WTC11 (cell line): ENCODE results near the gene MACC1. TPM values are rescaled to one million over a fixed set of nuclear protein-coding genes. Genes with fewer than 3 reads are reported as not detected.
"Not testable (repeated sequence)": the region's sequence is repeated elsewhere in the genome, so short reads cannot be mapped to it uniquely, and the experiment has no call there.

ENCODE experiments used
- ATAC-seq: fragments of 200-7000 bp; cut with Tn5 transposase; 2 replicates; pipeline ENCODE4 v1.10.0; 2021; ENCODE audit warnings: mild to moderate bottlenecking, moderate library complexity
- CTCF ChIA-PET: fragments of 300-600 bp; sonication (Branson Sonifier 250); formaldehyde crosslinking; loops from one replicate; lab custom pipeline; 2021; ENCODE audit warnings: antibody characterized with exemption; lab: Charles Lee
- POLR2A ChIA-PET: fragments of 350-600 bp; sonication (Branson Sonifier 250); formaldehyde crosslinking; loops from one replicate; lab custom pipeline; 2021; ENCODE audit warnings: antibody characterized with exemption; lab: Charles Lee
- DNase-seq: peaks from one replicate; pipeline ENCODE4 v3.0.0; 2021; ENCODE audit warnings: low spot score
- H3K27ac Mint-ChIP-seq: 2 replicates; pipeline ENCODE4 v1.8.0; 2021; ENCODE audit warnings: mixed read lengths
- H3K27me3 Mint-ChIP-seq: 2 replicates; pipeline ENCODE4 v1.8.0; 2021; ENCODE audit warnings: low read depth, mild to moderate bottlenecking, moderate library complexity, mixed read lengths
- H3K36me3 Mint-ChIP-seq: 2 replicates; pipeline ENCODE4 v1.8.0; 2021; ENCODE audit warnings: mixed read lengths
- H3K4me1 Mint-ChIP-seq: 2 replicates; pipeline ENCODE4 v1.8.0; 2022; ENCODE audit warnings: mixed read lengths
- H3K4me3 Mint-ChIP-seq: 2 replicates; pipeline ENCODE4 v1.8.0; 2021; ENCODE audit warnings: mild to moderate bottlenecking, moderate library complexity, mixed read lengths
- H3K9me3 Mint-ChIP-seq: 2 replicates; pipeline ENCODE4 v1.8.0; 2021; ENCODE audit warnings: mixed read lengths
- CBFB ChIP-seq: sonication (generic); formaldehyde crosslinking; IDR thresholded peaks from 2 replicates; pipeline ENCODE4 v1.8.1; 2022; ENCODE audit warnings: mild to moderate bottlenecking, low read depth, missing genetic modification reagents
- CREM ChIP-seq: sonication (generic); formaldehyde crosslinking; IDR thresholded peaks from 2 replicates; pipeline ENCODE4 v1.8.1; 2022; ENCODE audit warnings: mild to moderate bottlenecking, missing genetic modification reagents, moderate library complexity
- ESRRA ChIP-seq: sonication (generic); formaldehyde crosslinking; IDR thresholded peaks from 2 replicates; pipeline ENCODE4 v1.8.1; 2022; ENCODE audit warnings: mild to moderate bottlenecking, missing genetic modification reagents, borderline replicate concordance
- GABPB1 ChIP-seq: sonication (generic); formaldehyde crosslinking; IDR thresholded peaks from 2 replicates; pipeline ENCODE4 v1.8.1; 2023; ENCODE audit warnings: mild to moderate bottlenecking, missing genetic modification reagents
- GRHL2 ChIP-seq: fragments of 250-450 bp; sonication (Bioruptor Pico); IDR thresholded peaks from 2 replicates; pipeline ENCODE4 v1.8.0; 2022; ENCODE audit warnings: mild to moderate bottlenecking, moderate library complexity; ENCODE audit not compliant: insufficient replicate concordance, severe bottlenecking
- HMGA2 ChIP-seq: fragments of 250-450 bp; sonication (Bioruptor Pico); IDR thresholded peaks from 2 replicates; pipeline ENCODE4 v1.4.0; 2021; ENCODE audit warnings: mild to moderate bottlenecking, moderate library complexity
- MYBL2 ChIP-seq: sonication (generic); formaldehyde crosslinking; IDR thresholded peaks from 2 replicates; pipeline ENCODE4 v1.8.1; 2023; ENCODE audit warnings: mild to moderate bottlenecking, moderate library complexity, missing genetic modification reagents
- OVOL2 ChIP-seq: fragments of 250-450 bp; sonication (Bioruptor Pico); IDR thresholded peaks from 2 replicates; pipeline ENCODE4 v1.9.0; 2021; ENCODE audit warnings: mild to moderate bottlenecking, borderline replicate concordance
- SP1 ChIP-seq: sonication (generic); formaldehyde crosslinking; conservative IDR thresholded peaks from 2 replicates; pipeline ENCODE4 v1.8.1; 2022; ENCODE audit warnings: missing genetic modification reagents
- ZNF121 ChIP-seq: sonication (generic); formaldehyde crosslinking; IDR thresholded peaks from 2 replicates; pipeline ENCODE4 v1.8.0; 2023; ENCODE audit warnings: missing genetic modification reagents
- ZNF396 ChIP-seq: fragments of 250-450 bp; sonication (Bioruptor Pico); IDR thresholded peaks from 2 replicates; pipeline ENCODE4 v1.8.0; 2021; ENCODE audit warnings: mild to moderate bottlenecking, moderate library complexity, borderline replicate concordance
- ZNF671 ChIP-seq: fragments of 250-450 bp; sonication (Bioruptor Pico); IDR thresholded peaks from 2 replicates; pipeline ENCODE4 v1.8.0; 2021; ENCODE audit warnings: mild to moderate bottlenecking
- total RNA-seq: library from RNA; stranded (reverse); gene quantifications from 3 replicates; pipeline ENCODE4 v1.2.3, GENCODE V29; 2021
- TF ChIP-seq, protein P1 (sequence below): sonication (generic); formaldehyde crosslinking; IDR thresholded peaks from 2 replicates; pipeline ENCODE4 v1.8.0; 2023; ENCODE audit warnings: missing genetic modification reagents
- TF ChIP-seq, protein P2 (sequence below): sonication (generic); formaldehyde crosslinking; IDR thresholded peaks from 2 replicates; pipeline ENCODE4 v1.8.0; 2022; ENCODE audit warnings: mild to moderate bottlenecking, missing genetic modification reagents
- TF ChIP-seq, protein P3 (sequence below): sonication (generic); formaldehyde crosslinking; IDR thresholded peaks from 2 replicates; pipeline ENCODE4 v1.8.0; 2023; ENCODE audit warnings: mild to moderate bottlenecking, missing genetic modification reagents
- TF ChIP-seq, protein P4 (sequence below): fragments of 250-450 bp; sonication (Bioruptor Pico); IDR thresholded peaks from 2 replicates; pipeline ENCODE4 v1.9.0; 2021; ENCODE audit warnings: mild to moderate bottlenecking

MACC1 gene
- total RNA-seq, 1 experiment from 2014 or later, result 14.6 TPM

DNA sequence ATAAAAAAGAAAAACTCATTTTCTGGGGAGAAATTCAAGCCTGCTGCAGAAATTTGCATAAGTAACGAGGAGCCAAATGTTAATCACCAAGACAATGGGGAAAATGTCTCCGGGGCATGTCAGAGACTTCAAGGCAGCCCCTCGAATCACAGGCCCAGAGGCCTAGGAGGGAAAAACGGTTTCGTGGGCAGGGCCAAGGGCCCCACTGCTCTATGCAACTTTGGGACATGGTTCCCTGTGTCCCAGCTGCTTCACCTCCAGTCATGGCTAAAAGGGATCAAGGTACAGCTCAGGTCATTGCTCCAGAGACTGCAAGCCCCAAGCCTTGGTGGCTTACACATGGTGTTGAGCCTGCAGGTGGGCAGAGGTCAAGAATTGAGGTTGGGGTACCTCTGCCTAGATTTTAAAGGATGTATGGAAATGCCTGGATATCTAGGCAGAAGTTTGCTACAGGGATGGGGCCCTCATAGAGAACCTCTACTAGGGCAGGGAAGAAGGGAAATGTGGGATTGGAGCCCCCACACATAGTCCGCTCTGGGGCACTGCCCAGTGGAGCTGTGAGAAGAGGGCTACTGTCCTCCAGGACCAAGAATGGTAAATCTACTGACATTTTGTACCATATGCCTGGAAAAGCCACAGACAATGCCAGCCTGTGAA, 8.4 kb downstream of the MACC1 start:
- ChIA-PET CTCF (no interaction called here), POLR2A (no interaction called here)
- Mint-ChIP-seq H3K9me3 (peaks cover 51% of the 10 kb centered on the region), H3K4me3 (no peak overlapping the region), H3K36me3 (peaks cover 41% of the 10 kb centered on the region), H3K4me1 (no peaks in the 10 kb centered on the region), H3K27ac (no peak overlapping the region), H3K27me3 (no peaks in the 10 kb centered on the region; the same call in 1 of the 2 replicates)
- TF ChIP-seq ESRRA (CRISPR knock-in tag) (no peak), SP1 (CRISPR knock-in tag) (no peak), ZNF121 (CRISPR knock-in tag) (no peak)
- DNase-seq (no peak), ATAC-seq (no peak)

DNA sequence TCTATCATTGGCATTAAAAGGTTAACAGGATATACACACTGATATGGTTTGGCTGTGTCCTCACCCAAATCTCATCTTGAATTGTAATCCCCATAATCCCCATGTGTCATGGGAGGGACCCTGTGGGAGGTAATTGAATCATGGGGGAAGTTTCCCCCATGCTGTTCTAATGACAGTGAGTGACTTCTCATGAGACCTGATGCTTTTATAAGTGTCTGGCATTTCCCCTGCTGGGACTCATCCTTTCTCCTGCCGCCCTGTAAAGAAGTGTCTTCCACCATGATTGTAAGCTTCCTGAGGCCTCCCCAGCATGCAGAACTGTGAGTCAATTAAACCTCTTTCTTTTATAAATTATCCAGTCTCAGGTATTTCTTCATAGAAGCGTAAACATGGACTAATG, 9.4 kb downstream of the MACC1 start:
- POLR2A ChIA-PET, ATAC-seq, H3K4me1 Mint-ChIP-seq, H3K27ac Mint-ChIP-seq, H3K27me3 Mint-ChIP-seq, CTCF ChIA-PET, DNase-seq, H3K4me3 Mint-ChIP-seq: not testable (repeated sequence)
- Mint-ChIP-seq H3K36me3 (peaks cover 33% of the 10 kb centered on the region), H3K9me3 (peaks cover 43% of the 10 kb centered on the region)

GRCh38 chr7:20206104-20206896, 10.9 kb downstream of the MACC1 start:
- CTCF ChIA-PET, result no interaction called here

DNA sequence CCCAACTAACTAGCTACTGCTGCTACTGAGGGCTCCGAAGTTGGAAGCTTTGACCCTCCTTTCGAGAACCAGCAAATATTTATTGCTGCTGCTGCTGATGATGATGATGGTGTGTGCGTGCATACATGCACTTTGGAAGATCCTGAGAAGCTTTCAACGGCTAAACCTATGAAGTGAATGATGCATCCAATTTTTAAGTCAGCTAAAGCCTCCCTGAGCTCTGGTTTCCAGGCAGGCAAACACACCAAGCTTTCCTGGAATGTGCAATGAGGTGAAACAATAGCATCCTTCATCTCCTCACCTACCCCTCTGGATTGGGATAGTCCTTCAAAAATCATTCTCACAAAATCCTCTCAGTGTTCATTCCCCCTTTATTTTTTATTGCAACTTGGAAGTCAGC, 13.9 kb downstream of the MACC1 start:
- Mint-ChIP-seq H3K4me1 (peaks cover 19% of the 10 kb centered on the region), H3K9me3 (peaks cover 16% of the 10 kb centered on the region), H3K27ac (no peak overlapping the region), H3K36me3 (peaks cover 6% of the 10 kb centered on the region), H3K27me3 (no peaks in the 10 kb centered on the region), H3K4me3 (no peak overlapping the region)
- no peak for DNase-seq
- POLR2A ChIA-PET, result interaction anchor here (1.0 kb wide), 1 partner anchor 14 kb away, joined by 3 read pairs; the partner anchor contains the start of gene MACC1
- TF ChIP-seq OVOL2 (CRISPR knock-in tag) (no peak), CBFB (no peak), GRHL2 (CRISPR knock-in tag) (no peak), ZNF671 (CRISPR knock-in tag) (no peak), ZNF396 (no peak)
- TF ChIP-seq, protein P1, sequence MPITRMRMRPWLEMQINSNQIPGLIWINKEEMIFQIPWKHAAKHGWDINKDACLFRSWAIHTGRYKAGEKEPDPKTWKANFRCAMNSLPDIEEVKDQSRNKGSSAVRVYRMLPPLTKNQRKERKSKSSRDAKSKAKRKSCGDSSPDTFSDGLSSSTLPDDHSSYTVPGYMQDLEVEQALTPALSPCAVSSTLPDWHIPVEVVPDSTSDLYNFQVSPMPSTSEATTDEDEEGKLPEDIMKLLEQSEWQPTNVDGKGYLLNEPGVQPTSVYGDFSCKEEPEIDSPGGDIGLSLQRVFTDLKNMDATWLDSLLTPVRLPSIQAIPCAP, result no peak
- TF ChIP-seq, protein P2, sequence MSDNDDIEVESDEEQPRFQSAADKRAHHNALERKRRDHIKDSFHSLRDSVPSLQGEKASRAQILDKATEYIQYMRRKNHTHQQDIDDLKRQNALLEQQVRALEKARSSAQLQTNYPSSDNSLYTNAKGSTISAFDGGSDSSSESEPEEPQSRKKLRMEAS, result no peak
- CTCF ChIA-PET, result interaction anchor here (0.9 to 1.4 kb wide), 3 partner anchors 14 to 108 kb away, joined by 3 to 5 read pairs (median 4); partner anchors contain the start of gene MACC1
- no peak for ATAC-seq

More at GRCh38 chr7:20206104-20206896, 10.9 kb downstream of the MACC1 start:
- ATAC-seq (no peak), DNase-seq (no peak)
- POLR2A ChIA-PET, result interaction anchor here (0.9 kb wide), 1 partner anchor 449 kb away, joined by 5 read pairs; no protein-coding TSS in a partner anchor
- Mint-ChIP-seq H3K4me3 (no peak overlapping the region), H3K27me3 (no peaks in the 10 kb centered on the region; the same call in 1 of the 2 replicates), H3K4me1 (peaks cover 7% of the 10 kb centered on the region), H3K36me3 (peaks cover 29% of the 10 kb centered on the region), H3K9me3 (peaks cover 43% of the 10 kb centered on the region), H3K27ac (no peak overlapping the region)
- TF ChIP-seq CREM (CRISPR knock-in tag) (no peak), GRHL2 (CRISPR knock-in tag) (no peak), MYBL2 (CRISPR knock-in tag) (no peak), HMGA2 (no peak), GABPB1 (CRISPR knock-in tag) (no peak)

GRCh38 chr7:20201380-20201779, 15.8 kb downstream of the MACC1 start:
- Mint-ChIP-seq H3K9me3 (peaks cover 4% of the 10 kb centered on the region; the same call in 1 of the 2 replicates), H3K27me3 (no peaks in the 10 kb centered on the region), H3K4me3 (no peak overlapping the region), H3K27ac (peak overlapping the region; percentile 51; the same call in 1 of the 2 replicates), H3K36me3 (no peaks in the 10 kb centered on the region), H3K4me1 (peaks cover 27% of the 10 kb centered on the region)
- ChIA-PET CTCF (interaction anchor here (0.7 kb wide), 1 partner anchor 454 kb away, joined by 3 read pairs; no protein-coding TSS in a partner anchor), POLR2A (no interaction called here)
- peak; percentile 93 for ATAC-seq
- peak; percentile 38 for DNase-seq
- TF ChIP-seq, protein P3, sequence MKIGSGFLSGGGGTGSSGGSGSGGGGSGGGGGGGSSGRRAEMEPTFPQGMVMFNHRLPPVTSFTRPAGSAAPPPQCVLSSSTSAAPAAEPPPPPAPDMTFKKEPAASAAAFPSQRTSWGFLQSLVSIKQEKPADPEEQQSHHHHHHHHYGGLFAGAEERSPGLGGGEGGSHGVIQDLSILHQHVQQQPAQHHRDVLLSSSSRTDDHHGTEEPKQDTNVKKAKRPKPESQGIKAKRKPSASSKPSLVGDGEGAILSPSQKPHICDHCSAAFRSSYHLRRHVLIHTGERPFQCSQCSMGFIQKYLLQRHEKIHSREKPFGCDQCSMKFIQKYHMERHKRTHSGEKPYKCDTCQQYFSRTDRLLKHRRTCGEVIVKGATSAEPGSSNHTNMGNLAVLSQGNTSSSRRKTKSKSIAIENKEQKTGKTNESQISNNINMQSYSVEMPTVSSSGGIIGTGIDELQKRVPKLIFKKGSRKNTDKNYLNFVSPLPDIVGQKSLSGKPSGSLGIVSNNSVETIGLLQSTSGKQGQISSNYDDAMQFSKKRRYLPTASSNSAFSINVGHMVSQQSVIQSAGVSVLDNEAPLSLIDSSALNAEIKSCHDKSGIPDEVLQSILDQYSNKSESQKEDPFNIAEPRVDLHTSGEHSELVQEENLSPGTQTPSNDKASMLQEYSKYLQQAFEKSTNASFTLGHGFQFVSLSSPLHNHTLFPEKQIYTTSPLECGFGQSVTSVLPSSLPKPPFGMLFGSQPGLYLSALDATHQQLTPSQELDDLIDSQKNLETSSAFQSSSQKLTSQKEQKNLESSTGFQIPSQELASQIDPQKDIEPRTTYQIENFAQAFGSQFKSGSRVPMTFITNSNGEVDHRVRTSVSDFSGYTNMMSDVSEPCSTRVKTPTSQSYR, result 0 out of 2 replicates have a peak, but pooled peaks have one; percentile 61
- TF ChIP-seq, protein P4, sequence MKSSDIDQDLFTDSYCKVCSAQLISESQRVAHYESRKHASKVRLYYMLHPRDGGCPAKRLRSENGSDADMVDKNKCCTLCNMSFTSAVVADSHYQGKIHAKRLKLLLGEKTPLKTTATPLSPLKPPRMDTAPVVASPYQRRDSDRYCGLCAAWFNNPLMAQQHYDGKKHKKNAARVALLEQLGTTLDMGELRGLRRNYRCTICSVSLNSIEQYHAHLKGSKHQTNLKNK (CRISPR knock-in tag), result no peak
